PC-3 (cell line): ENCODE measurements around the gene PTMS.

ENCODE experiments used
- CTCF ChIP-seq: fragments of 300-600 bp; sonication (generic); conservative IDR thresholded peaks from 2 replicates; pipeline ENCODE4 v1.5.1; 2017; ENCODE audit warnings: antibody characterized with exemption, low read depth, mild to moderate bottlenecking, low read length
- EZH2 ChIP-seq: fragments of 300-600 bp; sonication (generic); IDR thresholded peaks from one replicate; pipeline ENCODE4 v1.6.1; 2017; ENCODE audit warnings: antibody characterized with exemption, mild to moderate bottlenecking, low read length; ENCODE audit not compliant: unreplicated experiment
- EZH2phosphoT487 ChIP-seq: fragments of 300-600 bp; sonication (generic); IDR thresholded peaks from 2 replicates; pipeline ENCODE4 v1.6.1; 2018; ENCODE audit warnings: mild to moderate bottlenecking, antibody characterized with exemption, low read length, borderline replicate concordance

GRCh38 chr12:6791931-6792520 lies 25.9 kb downstream of the PTMS start:
- no peak for TF ChIP-seq CTCF
- no peak for TF ChIP-seq EZH2
- no peak for TF ChIP-seq EZH2phosphoT487
